HG03378 (cell line): ENCODE data around the gene H19.

ENCODE experiments used
- ATAC-seq: cut with Tn5 transposase; IDR thresholded peaks from one replicate; pipeline ENCODE4 v1.9.1; 2021; ENCODE audit warnings: mild to moderate bottlenecking, moderate library complexity; ENCODE audit not compliant: unreplicated experiment

Gene H19

DNA sequence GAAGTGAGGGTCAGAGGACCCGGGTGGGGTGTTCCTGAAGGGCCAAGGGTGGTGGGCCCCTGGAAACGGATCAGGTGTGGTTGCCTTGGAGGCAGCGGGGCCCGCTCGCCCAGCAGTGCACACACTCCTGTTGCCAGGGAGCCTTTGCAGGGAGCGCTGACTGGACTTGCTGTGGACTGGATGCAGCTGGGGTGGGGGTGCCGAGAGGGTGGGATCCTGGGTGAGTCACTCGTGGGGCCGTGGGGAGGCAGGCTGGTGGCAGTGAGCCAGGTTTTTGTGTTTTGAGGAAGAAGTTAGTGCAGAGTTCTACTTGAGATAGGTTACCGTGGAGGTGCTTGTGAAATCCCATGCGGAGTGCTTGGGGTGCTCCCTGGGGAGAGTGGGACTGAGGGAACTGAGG is 49.3 kb downstream of the H19 start:
- no peak for ATAC-seq

DNA sequence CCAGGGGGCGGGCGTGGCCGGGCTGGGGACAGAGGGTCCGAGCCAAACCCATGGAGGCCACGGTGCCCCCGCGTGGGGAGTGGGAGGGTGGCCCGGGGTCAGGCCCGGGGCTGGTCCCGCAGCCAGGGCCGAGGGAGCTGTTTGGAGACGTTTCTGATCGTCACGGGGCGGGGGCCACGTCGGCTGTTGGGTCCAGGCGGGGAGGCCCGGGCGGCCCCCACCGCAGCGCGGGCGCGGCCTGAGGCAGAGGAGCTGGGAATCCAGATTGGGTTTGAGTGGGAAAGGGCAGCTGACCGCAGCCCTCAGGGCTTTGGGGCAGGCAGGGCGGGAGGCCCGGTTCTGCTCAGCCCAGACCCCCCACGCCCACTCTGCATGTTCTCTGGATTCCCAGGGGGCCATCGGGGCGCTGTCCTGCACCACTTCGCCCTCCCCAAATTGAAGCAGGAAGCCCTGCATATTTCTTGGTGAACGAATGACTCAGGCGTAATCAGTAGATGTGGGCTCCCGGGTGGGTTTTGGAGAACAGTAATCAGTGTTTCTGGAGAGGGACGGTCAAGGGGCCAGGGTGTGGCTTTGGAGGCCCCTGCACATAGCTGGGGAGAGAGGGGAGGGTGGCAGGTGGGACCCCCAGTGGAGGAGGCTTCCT is 49.9 kb downstream of the H19 start:
- no peak for ATAC-seq

DNA sequence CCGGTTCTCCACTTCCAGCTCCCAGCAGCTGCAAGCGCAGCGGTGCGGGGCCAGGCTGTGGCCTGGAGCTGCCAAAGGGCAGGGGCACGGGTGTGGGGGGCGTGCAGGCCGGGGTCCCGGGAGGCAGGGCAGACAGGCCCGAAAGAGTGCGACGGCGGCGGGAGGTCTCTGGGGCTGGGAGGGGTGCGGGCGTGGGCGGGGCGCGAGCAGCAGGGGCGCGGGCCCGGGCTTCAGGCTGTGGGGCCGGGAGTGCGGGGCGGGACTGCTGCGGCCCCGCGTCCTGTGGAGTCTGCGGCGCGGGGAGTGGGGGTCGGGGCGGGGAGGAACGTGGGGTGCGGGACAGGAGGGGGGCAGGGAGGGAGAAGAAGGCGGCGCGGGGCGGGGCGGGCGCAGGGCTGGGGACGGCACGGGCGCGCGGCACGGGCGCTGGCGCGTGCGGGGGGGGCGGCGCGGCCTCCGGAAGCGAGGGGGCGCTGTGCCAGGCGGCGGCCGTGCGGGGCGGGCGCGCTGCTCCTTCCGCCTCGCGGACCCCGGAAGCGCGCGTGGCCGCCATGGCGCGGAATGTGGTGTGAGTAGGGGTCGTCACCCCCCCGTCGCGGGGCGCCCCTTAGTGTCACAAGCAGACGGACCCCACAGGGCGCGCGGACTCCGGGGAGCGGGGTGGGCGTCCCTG is 50.7 kb downstream of the H19 start, which contains the start of gene MRPL23:
Gene MRPL23, plus strand, starts transcription at position 521 of the 673 bp plus-strand sequence. Its CDS starts 31 bp downstream, at position 552.
- ATAC-seq, result no peak
